PC-3 (cell line): Measurements from ENCODE around the gene ZRANB3.

Experiments used
- EZH2 ChIP-seq: fragments of 300-600 bp; sonication (generic); IDR thresholded peaks from one replicate; pipeline ENCODE4 v1.6.1; 2017; ENCODE audit warnings: antibody characterized with exemption, mild to moderate bottlenecking, low read length; ENCODE audit not compliant: unreplicated experiment
- EZH2phosphoT487 ChIP-seq: fragments of 300-600 bp; sonication (generic); IDR thresholded peaks from 2 replicates; pipeline ENCODE4 v1.6.1; 2018; ENCODE audit warnings: mild to moderate bottlenecking, antibody characterized with exemption, low read length, borderline replicate concordance
- TF ChIP-seq, protein P1 (sequence below): fragments of 300-600 bp; sonication (generic); conservative IDR thresholded peaks from 2 replicates; pipeline ENCODE4 v1.5.1; 2017; ENCODE audit warnings: antibody characterized with exemption, low read depth, mild to moderate bottlenecking, low read length

DNA sequence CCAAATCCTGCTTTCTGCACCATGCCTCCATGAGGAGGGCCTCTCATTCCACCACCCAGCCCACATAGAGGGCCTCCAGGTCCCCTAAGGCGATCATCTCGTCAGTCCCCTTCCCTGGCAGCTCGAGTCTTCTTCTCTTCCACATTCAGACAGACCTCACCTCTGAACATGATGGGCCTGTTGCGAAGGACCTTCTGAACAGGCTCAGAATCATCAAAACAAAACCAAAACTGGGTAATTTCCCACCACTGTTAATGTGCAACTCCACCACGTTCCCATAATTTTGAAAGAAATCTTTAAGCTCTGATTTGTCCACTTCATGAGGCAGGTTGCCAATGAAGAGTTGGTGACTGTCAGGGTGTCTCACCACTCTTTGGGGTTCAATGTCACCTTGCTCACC lies 20.4 kb downstream of the ZRANB3 start:
- TF ChIP-seq, protein P1, sequence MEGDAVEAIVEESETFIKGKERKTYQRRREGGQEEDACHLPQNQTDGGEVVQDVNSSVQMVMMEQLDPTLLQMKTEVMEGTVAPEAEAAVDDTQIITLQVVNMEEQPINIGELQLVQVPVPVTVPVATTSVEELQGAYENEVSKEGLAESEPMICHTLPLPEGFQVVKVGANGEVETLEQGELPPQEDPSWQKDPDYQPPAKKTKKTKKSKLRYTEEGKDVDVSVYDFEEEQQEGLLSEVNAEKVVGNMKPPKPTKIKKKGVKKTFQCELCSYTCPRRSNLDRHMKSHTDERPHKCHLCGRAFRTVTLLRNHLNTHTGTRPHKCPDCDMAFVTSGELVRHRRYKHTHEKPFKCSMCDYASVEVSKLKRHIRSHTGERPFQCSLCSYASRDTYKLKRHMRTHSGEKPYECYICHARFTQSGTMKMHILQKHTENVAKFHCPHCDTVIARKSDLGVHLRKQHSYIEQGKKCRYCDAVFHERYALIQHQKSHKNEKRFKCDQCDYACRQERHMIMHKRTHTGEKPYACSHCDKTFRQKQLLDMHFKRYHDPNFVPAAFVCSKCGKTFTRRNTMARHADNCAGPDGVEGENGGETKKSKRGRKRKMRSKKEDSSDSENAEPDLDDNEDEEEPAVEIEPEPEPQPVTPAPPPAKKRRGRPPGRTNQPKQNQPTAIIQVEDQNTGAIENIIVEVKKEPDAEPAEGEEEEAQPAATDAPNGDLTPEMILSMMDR, result no peak
- TF ChIP-seq EZH2phosphoT487, result no peak
- no peak for TF ChIP-seq EZH2
